HG03139 (cell line): ENCODE measurements around the gene AXL.
"Not testable (repeated sequence)": the region's sequence is repeated elsewhere in the genome, so short reads cannot be mapped to it uniquely, and the experiment has no call there.

Experiments used
- ATAC-seq: cut with Tn5 transposase; IDR thresholded peaks from one replicate; pipeline ENCODE4 v1.9.1; 2021; ENCODE audit not compliant: unreplicated experiment

Gene AXL

GRCh38 chr19:41218615-41219507 is at the start of gene AXL:
AXL (plus strand) TSS chr19:41219223; CDS start chr19:41219393, 170 bp downstream.
- ATAC-seq: no peak

GRCh38 chr19:41172297-41173164 is 46.5 kb upstream of the AXL start:
- ATAC-seq: no peak

GRCh38 chr19:41174297-41174928 is 44.6 kb upstream of the AXL start:
- ATAC-seq: no peak

GRCh38 chr19:41175801-41176777 is 42.9 kb upstream of the AXL start:
- no peak for ATAC-seq

GRCh38 chr19:41180173-41180572 is 38.9 kb upstream of the AXL start:
- ATAC-seq: not testable (repeated sequence)

- ATAC-seq: no peak
Observed at GRCh38 chr19:41186971-41187883, 31.8 kb upstream of the AXL start.

- no peak for ATAC-seq
Observed at GRCh38 chr19:41187884-41188279, 31.1 kb upstream of the AXL start.

- no peak for ATAC-seq
Observed at GRCh38 chr19:41189425-41190065, 29.5 kb upstream of the AXL start.

GRCh38 chr19:41192574-41193429 is 26.2 kb upstream of the AXL start, which contains the start of gene CYP2S1:
CYP2S1 (plus strand) TSS chr19:41193219; CDS start chr19:41193265, 46 bp downstream.
- no peak for ATAC-seq

GRCh38 chr19:41193430-41194156 is 25.4 kb upstream of the AXL start:
- ATAC-seq: no peak

- ATAC-seq: no peak
Observed at GRCh38 chr19:41194157-41194552, 24.9 kb upstream of the AXL start.

GRCh38 chr19:41195675-41196497 is 23.1 kb upstream of the AXL start:
- ATAC-seq: no peak

- no peak for ATAC-seq
Observed at GRCh38 chr19:41198559-41198958, 20.5 kb upstream of the AXL start.

GRCh38 chr19:41203371-41203770 is 15.7 kb upstream of the AXL start:
- ATAC-seq: no peak

- ATAC-seq: not testable (repeated sequence)
Observed at GRCh38 chr19:41204338-41204737, 14.7 kb upstream of the AXL start.

- no peak for ATAC-seq
Observed at GRCh38 chr19:41205995-41206394, 13.0 kb upstream of the AXL start.
